Activated CD4-positive, alpha-beta T cell treated with anti-CD3 and anti-CD28 coated beads, Interleukin-2, Interleukin-6, amounts not matched to agents 100 ng/mL and 50 ng/mL, durations not matched to agents 16 hours and 8 hours (primary cell): Measurements from ENCODE around the gene CMKLR1.

Experiments used
- DNase-seq: peaks from one replicate; pipeline ENCODE4 v3.0.0-alpha.2; 2020

CMKLR1 gene, protein sequence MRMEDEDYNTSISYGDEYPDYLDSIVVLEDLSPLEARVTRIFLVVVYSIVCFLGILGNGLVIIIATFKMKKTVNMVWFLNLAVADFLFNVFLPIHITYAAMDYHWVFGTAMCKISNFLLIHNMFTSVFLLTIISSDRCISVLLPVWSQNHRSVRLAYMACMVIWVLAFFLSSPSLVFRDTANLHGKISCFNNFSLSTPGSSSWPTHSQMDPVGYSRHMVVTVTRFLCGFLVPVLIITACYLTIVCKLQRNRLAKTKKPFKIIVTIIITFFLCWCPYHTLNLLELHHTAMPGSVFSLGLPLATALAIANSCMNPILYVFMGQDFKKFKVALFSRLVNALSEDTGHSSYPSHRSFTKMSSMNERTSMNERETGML

DNA sequence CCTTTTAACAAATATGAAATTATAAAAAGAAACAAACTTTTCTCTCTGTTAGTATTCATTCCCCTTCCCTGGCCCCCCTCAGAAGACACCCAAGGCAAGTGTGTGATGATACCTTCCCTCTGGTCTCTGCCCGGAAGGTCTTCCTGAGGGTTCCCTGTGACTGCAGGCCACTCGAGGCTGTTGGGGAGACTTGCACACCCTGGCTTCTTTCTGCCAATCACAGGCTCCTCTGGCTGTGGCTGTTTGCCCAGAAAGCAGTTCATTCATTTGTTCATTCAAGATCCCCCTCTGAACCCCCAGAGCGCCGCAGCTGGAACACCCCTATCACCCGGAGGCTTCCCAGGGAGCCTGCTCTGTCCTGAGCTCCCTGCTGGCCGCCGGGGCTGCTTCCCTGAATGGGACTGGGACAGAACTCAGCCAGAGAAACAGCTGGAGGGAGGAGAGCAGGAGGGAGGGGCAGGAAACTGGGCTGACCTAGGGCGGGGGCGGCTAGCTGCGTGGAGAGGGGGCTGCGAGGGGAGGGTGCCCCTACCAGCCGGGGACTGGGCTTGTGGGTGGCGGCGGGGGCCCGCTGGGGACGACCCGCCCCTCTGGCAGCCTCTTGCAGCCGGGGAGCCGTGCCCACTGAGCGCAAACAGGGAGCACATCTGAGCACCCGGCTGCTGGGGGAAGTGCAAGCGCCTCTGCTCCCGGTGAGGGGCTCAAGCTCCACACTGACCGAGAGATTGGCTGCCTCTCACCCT, at the start of gene CMKLR1:
TSS of gene CMKLR1 (minus strand) at position 397 of the 743 bp plus-strand sequence. CDS start 45,720 bp downstream, outside the sequence.
- no peak for DNase-seq

DNA sequence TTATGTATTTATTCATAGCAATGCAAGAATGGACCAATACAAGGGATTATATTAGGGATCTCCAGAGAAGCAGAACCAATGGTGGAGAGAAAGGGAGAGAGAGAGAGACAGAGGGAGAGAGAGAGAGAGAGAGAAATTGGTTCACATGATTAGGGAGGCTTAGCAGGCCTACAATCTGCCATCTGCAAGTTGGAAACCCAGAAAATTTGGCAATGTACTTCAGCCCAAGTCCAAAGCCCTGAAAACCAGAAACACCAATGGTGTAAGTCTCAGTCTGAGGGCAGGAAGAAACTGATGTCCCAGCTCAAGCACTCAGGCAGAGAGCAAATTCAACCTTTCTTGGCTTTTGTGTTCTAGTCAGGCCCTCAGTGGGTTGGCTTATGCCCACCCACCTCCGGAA, 48.7 kb upstream of the CMKLR1 start:
- DNase-seq = no peak

DNA sequence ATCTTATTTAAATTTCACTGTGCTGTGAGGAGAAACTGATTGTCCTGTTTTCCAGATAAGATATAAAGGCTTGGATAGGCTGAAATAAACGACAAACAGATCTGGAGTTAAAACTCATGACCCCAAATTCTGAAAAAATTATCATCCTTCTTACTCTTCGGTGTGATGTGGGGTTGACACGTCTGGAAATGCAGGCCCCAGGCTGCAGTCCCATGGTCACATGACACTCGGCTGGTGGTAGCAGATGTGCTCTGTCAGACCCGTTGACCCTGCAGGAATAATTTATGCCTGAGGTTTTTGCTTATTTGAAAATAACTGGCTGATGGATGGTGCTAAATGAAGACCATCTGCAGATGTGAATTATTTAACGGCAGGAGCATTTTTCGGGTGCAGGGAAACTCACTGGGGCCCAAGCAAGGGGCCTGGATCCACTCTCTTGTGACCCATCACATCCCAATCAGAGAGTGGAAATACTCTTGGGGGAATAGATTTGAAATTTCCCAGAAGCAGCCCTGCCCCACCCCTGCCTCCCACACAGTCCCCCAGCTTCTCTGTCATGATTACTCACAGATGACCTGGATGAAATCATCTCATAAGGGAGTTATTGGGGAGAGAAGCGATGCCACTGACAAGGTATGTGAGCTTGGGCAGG, 47.7 kb upstream of the CMKLR1 start:
- DNase-seq = no peak

DNA sequence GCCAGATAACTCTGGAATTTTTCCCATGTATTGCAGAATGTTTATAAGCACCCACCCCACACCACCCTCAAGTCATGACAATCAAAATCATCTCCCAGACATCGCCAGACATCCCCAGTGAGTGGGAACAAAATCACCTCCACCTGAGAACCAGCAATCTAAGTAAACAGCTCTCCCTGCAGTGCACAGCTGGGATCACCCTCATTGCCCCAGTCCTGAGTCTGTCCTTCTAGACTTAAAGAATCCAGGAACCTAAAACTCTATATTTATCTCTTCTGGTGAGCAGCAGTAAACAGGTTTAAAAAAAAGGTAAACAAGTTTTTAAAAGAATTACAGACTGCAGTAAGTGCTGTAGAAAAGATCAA, 43.3 kb upstream of the CMKLR1 start:
- no peak for DNase-seq

DNA sequence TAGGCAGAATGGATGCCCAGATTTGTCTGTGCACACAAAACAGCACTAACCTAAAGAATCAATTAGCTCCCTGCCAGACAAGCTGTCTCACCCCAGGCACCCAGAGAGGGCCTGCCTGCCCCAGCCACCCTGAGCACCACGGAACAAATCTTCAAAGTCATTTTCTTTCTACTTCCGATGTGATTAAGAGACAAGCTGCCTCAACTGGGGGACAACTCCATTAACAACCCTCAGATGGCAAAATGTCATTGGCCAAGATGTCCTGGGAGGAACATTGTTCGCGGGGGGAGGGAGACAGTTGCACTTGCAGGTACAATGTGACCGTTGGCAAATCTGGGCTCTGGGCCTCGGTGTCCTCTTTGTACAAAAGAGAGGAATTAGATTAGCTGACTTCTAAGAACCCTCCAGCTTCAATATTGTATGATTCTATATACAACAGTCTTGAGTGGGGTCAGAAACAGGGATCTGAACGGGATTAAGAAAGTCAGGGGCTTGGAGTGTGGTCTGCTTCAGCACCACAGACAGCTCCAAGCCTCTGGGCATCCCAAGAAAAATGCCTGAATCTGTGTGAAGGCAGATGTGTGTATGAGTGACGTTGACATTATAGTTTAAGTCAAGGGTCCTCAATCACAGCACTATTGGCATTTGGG, 42.8 kb upstream of the CMKLR1 start:
- no peak for DNase-seq

DNA sequence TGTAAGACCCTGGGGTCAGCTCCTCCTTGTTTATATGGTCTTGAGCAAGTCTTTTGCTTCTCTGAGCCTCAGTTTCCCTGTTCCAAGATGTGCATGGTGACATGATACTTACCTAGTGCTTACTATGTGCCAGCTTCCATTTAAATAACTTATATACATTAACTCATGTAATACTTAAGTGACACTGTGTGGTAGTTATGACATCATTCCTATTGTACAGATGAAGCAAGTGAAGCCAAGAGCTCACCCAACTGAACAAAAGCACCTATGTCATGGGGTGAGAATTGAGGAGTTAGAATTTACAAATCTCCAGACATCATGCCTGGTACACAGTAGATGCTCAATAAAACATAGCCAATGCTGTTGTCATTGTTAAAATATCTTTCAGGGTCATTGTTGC, 41.3 kb upstream of the CMKLR1 start:
- no peak for DNase-seq

DNA sequence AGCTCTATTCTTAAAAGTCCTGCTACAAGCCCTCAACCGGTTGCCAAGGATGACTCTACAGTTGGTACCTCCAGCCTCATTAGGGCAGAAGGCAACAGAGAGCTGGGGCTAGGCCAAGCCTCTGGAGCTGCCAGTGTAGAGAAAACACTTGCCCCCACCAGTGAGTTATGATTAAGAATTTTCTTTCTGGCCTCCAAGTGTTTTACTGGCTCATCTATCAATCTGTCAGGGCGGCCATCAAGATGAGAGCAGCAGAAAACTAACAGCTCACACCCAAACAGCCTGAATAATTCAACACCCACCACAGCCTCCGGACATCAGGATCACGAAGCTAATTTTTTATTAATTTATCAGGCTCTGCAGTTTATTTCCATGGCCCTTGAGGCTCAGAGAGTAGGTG, 40.7 kb upstream of the CMKLR1 start:
- no peak for DNase-seq

DNA sequence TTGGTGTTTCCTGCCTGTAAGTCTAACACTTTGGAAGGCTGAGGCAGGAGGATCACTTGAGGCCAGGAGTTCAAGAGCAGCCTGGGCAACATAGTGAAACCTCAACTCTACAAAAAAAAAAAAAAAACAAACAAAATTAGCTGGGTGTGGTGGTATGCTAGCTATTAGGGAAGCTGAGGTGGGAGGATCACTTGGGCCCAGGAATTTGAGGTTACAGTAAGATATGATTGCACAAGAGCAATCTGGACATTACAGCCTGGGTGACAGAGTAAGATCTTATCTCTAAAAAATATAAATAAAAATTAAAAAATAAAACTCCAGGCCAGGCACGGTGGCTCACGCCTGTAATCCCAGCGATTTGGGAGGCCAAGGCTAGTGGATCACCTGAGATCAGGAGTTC, 39.8 kb upstream of the CMKLR1 start:
- no peak for DNase-seq

DNA sequence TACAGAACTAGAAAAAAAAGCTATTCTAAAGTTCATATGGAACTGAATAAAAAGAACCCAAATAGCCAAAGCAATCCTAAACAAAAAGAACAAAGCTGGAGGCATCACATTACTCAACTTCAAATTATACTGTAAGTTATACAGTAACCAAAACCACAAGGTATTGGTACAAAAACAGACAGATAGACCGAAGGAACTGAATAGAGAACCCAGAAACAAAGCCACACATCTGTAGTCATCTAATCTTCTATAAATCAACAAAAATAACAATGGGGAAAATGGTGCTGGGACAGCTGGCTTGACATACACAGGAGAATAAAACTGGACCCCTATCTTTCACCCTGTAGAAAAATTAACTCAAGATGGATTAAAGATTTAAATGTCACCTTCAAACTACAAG, 38.1 kb upstream of the CMKLR1 start:
- DNase-seq = no peak

DNA sequence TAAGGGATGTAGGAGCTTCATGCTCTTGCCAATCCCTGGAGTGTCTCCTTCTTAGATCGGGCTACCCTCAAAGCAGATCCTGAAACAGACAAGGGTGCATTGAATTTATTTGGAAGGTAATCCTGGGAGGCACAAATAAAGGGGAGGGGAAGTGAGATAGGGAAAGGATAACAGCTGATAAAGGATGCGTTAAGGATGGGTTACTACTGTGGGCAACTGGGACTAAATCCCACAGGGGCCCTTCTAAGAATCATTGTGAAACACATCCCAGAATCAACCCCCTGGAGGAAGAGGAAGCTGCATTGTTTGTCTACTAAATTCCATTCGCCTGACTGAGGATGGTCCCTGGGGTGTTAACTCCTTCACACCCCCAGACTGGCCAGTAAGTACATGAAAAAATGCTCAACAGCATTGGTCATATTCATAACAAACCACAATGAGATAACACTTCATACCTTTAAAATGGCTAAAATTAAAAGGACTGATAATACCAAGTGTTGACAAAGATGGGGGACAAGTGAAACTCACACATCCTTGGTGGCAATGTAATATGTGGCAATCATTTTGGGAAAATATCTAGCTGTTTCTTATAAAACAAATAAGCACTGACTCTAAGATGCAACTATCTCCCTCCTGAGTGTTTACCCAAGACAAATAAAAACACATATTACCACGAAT, 37.0 kb upstream of the CMKLR1 start:
- DNase-seq = no peak

DNA sequence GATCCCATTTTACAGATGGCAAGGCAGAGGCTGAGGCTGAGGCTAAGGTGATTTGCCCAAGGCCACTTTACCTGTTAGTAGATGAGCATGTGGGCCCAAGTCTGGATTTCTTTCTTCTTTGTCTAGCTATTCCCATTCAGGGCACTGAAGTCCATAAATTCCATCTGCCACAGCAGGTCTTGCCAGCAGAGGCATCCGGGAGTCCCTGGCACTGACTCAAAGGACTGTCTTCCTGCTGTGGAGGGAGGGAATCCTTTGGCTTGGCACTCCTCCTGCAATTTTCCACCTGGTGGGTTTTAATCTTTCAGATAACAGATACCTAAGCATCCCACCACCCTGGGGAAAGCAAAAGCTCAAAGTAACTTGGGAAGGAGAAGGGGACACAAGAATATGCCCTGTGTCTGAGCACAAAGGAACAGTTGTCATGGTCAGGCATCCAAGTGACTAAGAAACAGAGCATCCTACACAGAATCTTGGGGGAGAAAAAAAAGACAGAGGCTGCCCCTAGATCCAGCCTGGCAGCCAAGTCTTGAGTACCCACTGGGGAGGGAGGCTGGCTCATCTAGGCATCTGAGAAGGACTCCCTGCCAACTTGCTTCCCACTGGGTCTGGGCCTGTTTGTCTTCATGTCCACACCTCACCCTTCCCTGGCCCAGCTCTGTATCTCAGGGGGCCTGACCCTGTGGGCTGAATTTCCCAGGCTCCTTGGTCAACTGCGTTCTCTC, 35.6 kb upstream of the CMKLR1 start:
- no peak for DNase-seq

DNA sequence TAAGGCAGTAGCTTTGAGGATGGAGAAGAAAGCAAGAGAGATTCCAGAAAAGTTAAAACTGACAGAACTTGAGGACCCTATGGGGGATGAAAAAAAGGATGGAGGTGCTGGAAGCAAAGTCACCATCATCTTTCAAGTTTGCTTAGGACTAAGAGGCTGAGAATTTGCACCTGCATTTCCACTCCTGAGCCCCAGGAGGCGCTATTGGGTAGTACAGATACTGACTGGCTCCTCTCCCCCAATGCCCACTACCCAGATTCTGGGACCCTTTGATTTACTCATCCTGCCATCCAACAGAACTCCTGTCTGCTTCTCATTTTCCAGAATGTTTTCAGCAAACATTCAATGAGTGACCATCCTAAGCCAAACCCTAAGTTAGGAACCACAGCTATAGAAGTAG, 34.0 kb upstream of the CMKLR1 start:
- DNase-seq = no peak

DNA sequence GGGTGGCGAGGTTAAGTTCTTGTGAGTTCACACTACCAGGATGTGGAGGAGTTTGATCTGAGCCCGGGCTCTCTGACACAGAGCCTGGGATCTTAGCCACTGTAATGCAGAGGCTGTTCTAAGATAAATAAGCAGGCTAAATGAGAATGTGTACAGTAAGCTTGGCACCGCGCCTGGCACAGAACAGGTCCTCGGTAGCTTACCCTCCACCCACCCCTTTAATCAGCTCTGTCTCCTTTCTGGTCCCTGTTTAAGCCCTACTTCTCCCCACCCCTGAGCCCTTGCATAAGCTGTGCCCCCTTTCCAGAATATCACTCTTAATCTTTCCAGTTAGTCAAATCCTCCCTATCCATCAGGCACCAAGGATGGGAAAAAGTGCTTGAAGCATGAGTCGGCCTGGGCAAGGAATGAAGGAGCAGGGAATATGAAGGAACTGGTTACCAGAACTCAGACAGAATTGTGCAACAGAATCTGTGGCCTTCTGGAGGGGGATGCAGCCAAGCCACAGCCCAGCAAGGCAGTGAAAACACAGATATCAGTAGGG, 32.8 kb upstream of the CMKLR1 start:
- no peak for DNase-seq

DNA sequence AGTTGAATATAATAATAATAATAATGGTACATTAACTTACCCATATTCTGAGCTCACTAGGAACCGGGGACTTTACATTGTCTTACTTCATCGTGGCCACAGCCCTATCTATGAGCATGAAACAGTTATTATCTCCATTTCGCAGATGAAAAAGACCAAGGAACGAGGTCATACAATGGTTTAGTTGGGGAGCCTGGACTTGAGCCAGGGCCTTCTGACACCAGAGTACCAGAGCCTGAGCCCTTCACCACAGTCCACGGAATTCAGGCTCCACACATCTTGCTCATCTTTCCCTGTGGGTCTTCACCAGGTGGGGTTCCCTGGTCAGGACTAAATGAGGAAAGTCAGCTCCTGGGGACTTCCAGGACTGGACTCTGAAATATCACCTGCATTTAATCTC, 31.3 kb upstream of the CMKLR1 start:
- DNase-seq = no peak

DNA sequence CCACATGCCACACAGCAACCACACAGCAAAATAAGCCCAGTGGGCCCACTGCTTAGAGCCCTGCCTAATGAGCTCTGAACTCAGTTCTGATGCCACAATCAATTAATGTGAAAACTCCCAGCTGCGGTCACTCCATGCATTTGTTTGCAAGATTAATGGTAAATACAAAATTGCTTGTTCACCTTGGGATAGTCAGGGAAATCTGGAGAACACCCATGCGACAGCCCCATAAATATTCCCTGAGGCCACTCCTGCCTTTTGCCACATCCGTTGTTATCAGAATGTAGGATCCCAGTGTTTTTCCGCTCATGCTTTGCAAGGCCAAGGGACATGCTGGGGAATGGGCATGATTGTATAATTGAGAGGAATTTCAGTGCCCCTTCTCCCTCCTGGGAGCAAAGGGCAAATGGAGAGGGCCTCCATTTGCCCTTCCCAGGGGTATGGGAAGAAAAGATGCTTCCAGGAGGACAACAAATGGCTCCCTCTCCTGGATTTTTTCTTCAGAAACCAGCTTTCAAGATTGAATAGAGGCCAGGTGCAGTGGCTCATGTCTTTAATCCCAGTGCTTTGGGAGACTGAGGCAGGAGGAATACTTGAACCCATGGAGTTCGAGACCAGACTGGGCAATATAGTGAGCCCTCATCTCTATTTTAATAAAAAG, 30.8 kb upstream of the CMKLR1 start:
- no peak for DNase-seq

DNA sequence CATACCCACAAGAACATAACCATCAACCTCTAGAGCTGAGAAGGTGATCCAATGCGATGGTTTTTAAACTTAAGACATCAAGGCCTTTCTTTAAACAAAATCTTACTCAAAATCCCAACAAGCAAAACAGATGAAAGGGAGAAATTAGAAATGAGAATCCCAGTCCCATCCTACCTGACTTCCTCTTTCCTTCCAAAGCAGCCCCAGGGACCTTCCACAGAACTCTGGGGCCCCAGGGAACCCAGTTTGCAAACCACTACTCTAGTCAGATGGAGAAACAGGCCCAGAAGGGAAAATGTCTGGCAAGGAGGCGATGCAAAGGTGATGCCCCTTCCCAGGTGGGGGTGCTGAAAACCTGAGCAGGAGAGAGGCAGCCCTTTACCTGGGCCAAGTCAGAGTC, 29.0 kb upstream of the CMKLR1 start:
- no peak for DNase-seq

DNA sequence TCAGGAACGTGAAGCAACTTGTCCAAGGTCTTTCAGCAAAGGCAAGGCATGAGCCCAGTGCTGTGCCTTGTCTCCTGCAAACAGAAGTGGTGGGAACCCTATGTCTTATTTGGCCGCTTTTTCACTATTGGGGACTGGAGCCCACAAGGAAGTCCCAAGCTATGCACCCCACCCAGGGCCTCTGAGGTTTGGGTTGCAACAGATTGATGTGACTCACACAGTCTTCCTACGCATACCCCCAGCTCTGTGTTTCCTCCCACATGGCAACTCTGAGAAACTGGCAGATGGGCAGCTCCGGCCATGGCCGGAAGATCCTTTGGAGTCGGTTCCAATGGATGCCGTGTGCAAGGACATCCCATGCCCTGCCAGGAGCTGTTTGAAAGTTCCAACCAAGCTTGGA, 28.3 kb upstream of the CMKLR1 start:
- DNase-seq = no peak

DNA sequence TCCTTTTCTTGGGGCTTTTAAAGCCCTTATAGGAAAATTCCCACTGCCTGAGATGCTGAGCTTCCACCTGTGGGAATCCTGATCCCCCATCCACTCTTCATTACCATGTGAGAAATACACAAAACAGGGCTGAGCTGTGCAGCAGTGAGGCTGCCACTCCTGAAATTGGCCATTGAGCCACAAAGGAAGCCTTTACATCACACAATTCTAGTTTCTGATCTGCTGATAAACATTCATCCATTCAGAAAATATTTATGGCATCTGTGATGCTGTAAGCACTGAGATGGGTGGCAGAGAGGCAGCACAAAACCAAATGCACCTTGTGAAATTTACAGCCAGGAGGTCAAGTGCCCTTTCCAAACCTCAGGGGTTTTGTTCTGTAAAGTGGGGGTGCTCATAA, 26.2 kb upstream of the CMKLR1 start:
- DNase-seq = no peak

DNA sequence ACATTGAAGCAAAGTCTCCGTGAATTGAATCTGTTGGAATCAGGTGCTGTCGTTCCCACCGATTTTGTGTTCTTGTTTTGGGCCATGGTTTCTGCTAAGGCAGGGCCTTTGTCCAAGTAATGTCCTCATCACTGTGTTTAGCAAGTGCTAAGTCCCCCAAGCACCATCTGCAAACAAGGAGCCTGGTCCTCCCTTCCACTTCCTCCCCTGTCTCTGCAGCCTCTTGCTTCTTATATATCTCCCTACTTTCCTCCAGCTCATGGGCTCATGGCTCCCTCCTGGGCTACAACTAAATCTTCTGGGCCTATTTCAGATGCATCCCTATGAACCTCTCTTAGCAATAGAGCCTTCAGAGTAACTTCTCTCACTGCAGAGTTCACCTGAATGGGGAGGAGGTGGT, 25.8 kb upstream of the CMKLR1 start:
- no peak for DNase-seq

DNA sequence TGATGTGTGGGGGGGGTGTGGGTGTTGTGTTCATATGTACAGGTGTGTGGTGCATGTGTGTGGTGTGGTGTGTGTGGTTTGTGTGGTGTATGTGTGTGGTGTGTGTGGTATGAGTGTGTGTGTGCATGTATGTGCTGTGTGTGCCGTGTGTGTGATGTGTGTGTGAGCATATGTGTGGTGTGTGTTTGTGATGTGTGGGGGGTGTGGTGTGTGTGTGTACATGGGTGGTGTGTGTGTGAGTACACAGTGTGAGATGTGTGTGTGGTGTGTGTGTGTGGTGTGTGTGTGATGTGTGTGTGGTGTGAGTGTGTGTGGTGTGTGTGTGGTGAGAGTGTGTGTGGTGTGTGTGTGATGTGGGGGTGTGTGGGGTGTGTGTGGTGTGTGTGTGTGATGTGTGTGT, 24.5 kb upstream of the CMKLR1 start:
- DNase-seq = no peak

DNA sequence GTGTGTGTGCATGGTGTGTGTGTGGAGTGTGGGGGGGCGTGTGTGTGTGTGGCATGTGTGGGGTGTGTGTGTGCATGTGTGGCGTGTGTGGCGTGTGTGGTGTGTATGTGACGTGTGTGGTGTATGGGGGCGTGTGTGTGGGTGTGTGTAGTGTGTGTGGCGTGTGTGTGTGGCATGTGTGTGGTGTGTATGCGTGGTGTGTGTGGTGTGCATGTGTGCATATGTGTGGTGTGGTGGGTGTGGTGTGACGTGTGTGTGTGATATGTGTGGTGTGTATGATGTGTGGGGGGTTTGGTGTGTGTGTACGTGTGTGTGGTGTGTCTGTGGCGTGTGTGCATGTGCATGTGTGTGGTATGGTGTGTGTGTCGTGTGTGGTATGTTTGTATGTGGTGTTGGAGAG, 24.1 kb upstream of the CMKLR1 start:
- no peak for DNase-seq
